Measurements from ENCODE around the gene PEX10.

PEX10 gene

GRCh38 chr1:2384941-2385481, 27.4 kb downstream of the PEX10 start:
- DNase-seq: no peak

- no peak for DNase-seq
Observed at GRCh38 chr1:2384130-2384860, 28.1 kb downstream of the PEX10 start.

GRCh38 chr1:2383576-2383975, 28.8 kb downstream of the PEX10 start:
- no peak for DNase-seq

GRCh38 chr1:2382621-2383361, 29.6 kb downstream of the PEX10 start:
- no peak for DNase-seq

GRCh38 chr1:2381741-2382620, 30.4 kb downstream of the PEX10 start:
- DNase-seq: peak; percentile 73

GRCh38 chr1:2380816-2381591, 31.4 kb downstream of the PEX10 start:
- no peak for DNase-seq

- DNase-seq: no peak
Observed at GRCh38 chr1:2379733-2380404, 32.5 kb downstream of the PEX10 start.

- DNase-seq: no peak
Observed at GRCh38 chr1:2378956-2379732, 33.2 kb downstream of the PEX10 start.

- no peak for DNase-seq
Observed at GRCh38 chr1:2378441-2378851, 33.9 kb downstream of the PEX10 start.

- no peak for DNase-seq
Observed at GRCh38 chr1:2377751-2378440, 34.5 kb downstream of the PEX10 start.

- DNase-seq: no peak
Observed at GRCh38 chr1:2376931-2377672, 35.3 kb downstream of the PEX10 start.

GRCh38 chr1:2376261-2376741, 36.1 kb downstream of the PEX10 start:
- no peak for DNase-seq

- DNase-seq: no peak
Observed at GRCh38 chr1:2375923-2376260, 36.5 kb downstream of the PEX10 start.

- no peak for DNase-seq
Observed at GRCh38 chr1:2375246-2375922, 37.0 kb downstream of the PEX10 start.

- no peak for DNase-seq
Observed at GRCh38 chr1:2374252-2375155, 37.9 kb downstream of the PEX10 start.

GRCh38 chr1:2373551-2374251, 38.7 kb downstream of the PEX10 start:
- DNase-seq: no peak

Measured in CD4-positive, alpha-beta T cell treated with Interferon gamma for 1 hour (primary cell).